GM19023 (cell line): Measurements from ENCODE around the gene TIMM22.
"Not testable (repeated sequence)": the region's sequence is repeated elsewhere in the genome, so short reads cannot be mapped to it uniquely, and the experiment has no call there.

Experiments used
- ATAC-seq: cut with Tn5 transposase; IDR thresholded peaks from one replicate; pipeline ENCODE4 v1.9.1; 2021; ENCODE audit warnings: mild to moderate bottlenecking, moderate library complexity; ENCODE audit not compliant: unreplicated experiment

Gene TIMM22

DNA sequence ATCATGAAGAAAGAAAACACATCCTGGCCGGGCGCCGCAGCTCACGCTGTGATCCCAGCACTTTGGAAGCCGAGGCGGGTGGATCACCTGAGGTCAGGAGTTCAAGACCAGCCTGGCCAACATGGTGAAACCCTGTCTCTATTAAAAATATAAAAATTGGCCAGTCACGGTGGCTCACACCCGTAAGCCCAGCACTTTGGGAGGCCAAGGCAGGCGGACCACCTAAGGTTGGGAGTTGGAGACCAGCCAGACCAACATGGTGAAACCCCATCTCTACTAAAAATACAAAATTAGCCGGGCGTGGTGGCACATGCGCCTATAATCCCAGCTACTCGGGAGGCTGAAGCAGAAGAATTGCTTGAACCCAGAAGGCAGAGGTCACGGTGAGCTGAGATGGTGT lies 25.1 kb upstream of the TIMM22 start:
- ATAC-seq: not testable (repeated sequence)

DNA sequence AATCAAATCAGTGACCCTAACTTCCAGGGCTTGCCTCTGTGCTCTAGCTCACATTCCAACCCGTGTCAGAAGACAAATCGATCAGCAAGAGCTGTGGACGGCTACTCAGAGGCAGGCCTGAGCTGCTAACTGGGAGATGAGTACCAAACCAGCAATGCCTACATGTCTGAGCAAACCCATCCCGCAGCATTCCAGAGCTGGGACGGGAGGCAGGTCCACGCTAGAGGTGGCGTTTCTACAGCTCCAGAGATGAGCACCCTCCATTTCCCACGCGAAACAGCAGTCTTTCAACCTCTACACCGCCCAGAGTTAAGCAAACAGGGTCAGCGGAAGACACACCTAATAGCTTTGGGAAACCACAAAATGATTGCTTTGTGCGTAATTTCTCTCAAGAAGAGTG lies 23.9 kb upstream of the TIMM22 start:
- no peak for ATAC-seq

DNA sequence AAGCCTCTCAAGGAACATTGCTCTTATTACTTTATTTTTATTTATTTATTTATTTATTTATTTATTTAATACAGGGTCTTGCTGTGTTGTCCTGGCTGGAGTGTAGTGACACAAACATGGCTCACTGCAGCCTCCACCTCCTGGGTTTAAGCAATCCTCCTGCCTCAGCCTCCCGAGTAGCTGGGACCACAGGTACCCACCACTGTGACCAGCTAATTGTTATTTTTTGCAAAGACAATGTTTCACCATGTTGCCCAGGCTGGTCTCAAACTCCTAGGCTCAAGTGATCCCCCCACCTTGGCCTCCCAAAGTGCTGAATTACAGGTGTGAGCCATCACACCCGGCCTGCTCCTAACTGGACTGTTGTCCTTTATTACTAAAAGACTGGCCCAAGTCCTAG lies 22.2 kb upstream of the TIMM22 start:
- not testable (repeated sequence) for ATAC-seq

- no peak for ATAC-seq
Measured at GRCh38 chr17:975371-975915, 21.5 kb upstream of the TIMM22 start.

- ATAC-seq: no peak
Measured at GRCh38 chr17:976312-976711, 20.6 kb upstream of the TIMM22 start.

DNA sequence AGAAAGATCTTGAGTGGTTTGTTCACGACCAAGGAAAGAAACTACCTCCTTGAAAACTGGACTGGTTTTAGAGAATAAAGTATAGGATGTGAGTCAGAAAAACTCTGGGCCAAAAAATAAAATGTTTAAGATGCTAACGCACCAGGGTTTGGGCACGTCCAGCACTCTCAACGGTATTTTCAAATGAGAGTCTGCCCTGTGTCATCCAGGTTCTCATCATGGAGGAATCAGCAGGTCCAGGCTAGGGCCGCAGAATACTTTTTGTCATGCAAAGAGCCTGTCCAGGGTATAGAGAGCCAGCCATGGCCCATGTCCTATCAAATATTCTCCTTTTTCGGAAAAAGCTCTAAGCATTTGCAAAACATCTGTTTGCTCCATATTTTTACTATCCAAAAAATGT lies 19.8 kb upstream of the TIMM22 start:
- ATAC-seq: no peak

DNA sequence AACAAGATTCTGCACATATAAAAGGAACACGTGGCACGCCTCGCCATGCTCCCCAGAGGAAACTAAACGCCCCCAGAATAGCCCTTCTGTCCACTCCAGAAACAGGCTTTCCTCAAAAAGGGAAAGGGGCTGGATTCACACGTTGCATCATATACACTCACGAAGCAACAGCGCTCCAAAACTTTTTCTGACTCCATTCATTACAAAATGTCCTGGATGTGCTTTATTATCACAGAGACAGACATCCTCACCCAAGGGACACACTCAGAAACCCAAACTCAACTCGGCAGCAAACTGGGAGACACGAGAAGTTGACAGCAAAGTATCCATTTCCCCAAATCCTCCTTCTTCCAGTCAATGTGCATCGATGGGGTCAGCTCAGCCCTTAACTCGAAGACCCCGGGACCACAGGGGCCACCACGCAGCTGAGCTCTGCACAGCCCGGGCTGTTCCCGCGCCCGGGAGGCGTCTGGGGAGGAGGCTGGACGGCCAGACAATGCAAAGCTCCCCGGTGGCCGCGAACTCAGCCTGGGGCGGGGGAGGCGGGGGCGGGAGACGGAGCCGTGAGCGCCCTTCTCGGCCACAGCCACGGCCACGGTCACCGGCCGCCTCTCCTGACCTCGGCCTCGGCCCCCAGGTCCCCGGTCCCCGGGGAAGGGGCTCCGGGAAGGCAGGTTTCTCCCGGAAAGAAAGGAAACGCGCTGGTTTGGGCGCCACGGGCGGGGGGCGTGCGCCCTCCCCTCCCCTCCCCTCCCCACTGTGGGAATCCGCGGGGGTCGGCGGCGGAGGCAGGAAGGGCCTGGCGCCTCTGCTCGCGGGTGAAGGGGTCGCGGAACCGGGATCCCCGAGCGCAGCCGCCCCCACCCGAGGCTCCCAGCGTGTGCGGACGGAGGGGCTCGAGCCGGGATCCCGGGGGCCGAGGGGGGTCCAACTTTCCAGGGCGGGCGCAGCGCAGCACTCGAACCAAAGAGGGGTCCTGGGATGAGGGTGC lies 18.5 kb upstream of the TIMM22 start:
- no peak for ATAC-seq

GRCh38 chr17:979212-979538 lies 17.8 kb upstream of the TIMM22 start:
- no peak for ATAC-seq

DNA sequence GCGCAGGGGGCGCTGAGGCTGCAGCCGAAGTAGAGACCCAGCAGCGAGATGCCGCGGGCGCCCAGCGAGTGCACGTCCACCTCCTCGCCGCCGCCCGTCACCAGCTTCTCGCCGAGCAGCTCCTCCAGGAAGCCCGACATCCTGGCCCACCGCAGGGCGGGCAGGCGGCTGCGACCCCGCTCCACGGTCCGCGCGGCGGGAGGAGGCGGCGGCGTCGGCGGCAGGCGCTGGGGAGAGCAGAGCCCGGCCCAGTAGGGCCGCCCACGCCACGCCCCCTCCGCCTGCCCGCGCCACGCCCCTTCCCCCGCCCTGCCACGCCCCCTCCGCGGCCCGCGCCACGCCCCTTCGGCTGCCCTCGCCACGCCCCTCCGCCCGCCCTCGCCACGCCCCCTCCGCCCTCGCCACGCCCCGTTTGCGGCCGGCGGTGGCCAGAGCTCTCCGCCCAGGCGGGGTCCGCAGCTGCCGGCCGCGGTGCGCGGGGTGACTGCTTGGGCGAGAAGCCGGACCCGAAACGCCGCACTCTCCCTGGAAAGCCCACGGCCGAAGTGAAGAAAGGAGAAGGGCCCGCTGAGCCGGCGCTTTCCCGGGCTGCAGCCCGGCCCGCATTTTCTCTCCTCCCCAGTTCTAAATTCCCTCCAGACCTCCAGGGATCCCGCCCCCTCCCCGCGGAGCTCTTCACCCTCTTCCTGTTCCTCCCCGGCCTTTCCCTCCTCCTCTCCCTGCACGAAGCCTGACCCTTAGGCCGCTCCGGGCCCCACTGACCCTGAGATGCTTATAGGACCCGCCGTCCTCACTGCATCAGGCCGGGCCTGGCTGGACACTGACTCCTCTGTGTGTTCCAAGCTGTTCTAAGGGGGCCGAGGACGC lies 17.2 kb upstream of the TIMM22 start, which contains the start of gene NXN:
Gene NXN (minus strand): TSS at position 238 of the 867 bp plus-strand sequence.
- peak; percentile 74 for ATAC-seq

DNA sequence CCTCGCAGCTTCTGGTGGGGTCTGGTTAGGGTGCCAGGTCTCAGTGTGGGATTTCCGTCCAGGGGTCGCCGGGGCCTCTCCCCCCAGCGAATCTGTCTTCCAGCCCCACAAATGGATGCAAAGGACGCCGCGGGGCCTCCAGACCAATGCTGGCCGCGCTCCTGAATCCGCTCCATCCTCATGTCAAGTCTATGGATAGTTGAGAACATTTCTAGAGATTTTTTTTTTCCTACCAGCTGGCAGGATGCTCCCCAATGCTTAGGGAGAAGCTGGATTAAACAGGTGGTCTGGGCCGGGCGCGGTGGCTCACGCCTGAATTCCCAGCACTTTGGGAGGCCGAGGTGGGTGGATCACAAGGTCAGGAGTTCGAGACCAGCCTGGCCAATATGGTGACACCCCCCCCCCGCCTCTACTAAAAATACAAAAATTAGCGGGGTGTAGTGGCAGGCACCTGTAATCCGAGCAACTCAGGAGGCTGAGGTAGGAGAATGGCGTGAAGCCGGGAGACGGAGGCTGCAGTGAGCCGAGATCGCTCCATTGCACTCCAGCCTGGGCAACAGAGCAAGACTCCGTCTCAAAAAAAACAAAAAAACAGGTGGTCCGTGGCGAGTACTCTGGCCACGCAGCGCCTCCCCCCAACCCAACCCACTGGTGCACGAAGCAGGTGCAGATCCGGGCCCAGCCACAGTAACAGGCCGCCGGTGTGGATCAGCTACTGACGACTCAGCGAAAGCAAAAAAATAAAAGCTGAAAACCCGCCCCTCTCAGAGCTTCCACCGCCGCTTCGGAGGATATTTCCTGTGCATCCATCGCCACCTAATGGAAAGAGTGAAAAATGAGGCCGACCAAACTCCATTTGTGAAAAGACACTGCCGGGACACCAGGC lies 16.3 kb upstream of the TIMM22 start:
- peak; percentile 42 for ATAC-seq

GRCh38 chr17:981292-981658 lies 15.7 kb upstream of the TIMM22 start:
- ATAC-seq: no peak

DNA sequence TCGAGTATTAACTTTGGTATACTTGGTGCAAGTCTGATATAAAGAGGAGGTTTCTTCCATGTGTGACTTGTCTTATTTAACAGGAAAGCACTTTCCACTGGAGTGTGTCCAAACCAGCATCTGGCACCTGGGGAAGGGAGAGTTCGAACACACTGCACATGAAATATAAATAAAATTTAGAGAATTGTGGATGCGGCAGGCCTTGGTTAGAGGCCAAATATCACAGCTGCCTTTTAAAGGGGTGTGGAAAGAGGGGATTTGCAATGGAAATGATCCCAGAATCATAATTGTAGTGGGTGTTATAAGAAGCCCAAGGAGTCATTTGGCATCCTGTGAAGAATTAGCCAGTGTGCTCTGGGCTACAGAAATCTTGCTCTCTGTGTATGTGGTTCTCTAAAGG lies 13.0 kb upstream of the TIMM22 start:
- no peak for ATAC-seq

GRCh38 chr17:986322-986929 lies 10.5 kb upstream of the TIMM22 start:
- ATAC-seq: no peak

GRCh38 chr17:987931-988330 lies 9.0 kb upstream of the TIMM22 start:
- no peak for ATAC-seq

DNA sequence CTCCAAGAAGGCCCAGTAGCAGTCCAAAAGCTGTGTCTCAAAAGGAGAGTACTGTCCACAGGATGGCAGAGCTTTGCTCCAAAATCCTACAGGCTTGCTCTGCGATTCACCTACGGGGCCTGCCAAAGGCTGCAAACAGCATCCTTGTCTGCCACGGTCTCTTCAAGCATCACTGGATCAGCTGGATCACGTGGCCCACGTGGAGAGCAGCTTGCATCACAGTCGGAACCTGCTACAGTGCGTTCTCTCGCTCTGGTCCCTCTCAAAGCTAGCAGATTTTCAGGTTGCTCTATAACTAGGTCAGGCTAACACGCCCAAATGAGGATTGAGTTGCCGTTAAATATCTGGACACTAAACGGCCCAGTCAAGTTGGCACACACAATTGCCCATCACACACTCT lies 8.4 kb upstream of the TIMM22 start:
- no peak for ATAC-seq

DNA sequence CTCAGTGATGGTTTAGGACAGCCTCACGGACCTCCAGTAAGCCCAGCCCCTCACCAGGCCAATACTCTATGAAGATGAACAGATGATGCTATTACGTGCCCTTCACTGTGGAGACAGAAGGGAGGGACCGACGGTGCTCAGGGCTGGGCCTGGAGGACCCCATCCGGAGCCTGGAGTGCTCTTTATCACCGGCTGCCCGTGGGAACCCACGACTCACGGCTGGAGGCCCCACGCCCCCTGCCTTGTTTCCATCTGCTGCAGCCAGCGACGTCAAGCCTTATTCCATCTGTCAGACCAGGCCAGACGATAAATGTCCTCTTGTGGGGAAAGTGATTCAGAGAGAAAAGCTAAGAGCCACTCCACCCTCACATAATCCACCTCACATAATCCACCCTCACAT lies 4.0 kb upstream of the TIMM22 start:
- no peak for ATAC-seq

GRCh38 chr17:995324-995723 lies 1.6 kb upstream of the TIMM22 start:
- not testable (repeated sequence) for ATAC-seq

- no peak for ATAC-seq
Measured at GRCh38 chr17:998111-998510, 1.2 kb downstream of the TIMM22 start.

- no peak for ATAC-seq
Measured at GRCh38 chr17:1000597-1001461, 3.9 kb downstream of the TIMM22 start.
